GM12873 (cell line): Measurements from ENCODE around the gene HNRNPL.

Experiments
- CTCF ChIP-seq: IDR thresholded peaks from 2 replicates; pipeline ENCODE4 v1.5.1; 2012; ENCODE audit warnings: low read depth, mild to moderate bottlenecking, moderate library complexity, low read length, control low read depth; ENCODE audit not compliant: insufficient read depth; ENCODE audit errors: missing control alignments

The HNRNPL gene

DNA sequence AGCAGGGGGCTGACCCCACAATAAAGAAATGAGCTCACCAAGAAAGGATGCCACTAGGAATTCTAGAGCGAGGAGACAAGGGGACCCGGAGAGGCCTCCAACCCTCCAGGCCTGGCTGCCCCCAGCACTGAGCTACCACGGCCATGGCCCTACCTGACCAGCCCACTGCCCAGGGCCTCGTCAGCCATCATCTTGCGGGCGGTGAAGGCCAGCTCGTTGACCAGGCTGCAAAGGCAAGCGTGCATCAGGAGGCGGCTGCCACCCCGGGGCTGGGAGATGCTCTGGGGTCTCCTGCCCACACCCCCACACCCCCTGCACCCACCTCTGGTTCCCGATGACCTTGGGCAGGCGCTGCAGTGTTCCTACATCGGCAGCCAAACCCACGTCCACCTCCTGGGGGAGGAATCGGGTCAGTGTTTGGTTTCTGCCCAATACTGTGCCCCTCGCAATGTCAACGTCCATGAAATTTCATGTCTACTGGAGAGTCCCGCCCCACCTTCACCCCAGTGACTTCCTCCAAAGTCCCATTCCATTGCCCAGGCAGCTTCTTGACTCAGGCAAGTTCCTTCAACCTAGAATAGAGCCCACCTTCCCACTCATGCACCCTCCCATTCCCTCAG is 33.5 kb downstream of the HNRNPL start:
- no peak for TF ChIP-seq CTCF

DNA sequence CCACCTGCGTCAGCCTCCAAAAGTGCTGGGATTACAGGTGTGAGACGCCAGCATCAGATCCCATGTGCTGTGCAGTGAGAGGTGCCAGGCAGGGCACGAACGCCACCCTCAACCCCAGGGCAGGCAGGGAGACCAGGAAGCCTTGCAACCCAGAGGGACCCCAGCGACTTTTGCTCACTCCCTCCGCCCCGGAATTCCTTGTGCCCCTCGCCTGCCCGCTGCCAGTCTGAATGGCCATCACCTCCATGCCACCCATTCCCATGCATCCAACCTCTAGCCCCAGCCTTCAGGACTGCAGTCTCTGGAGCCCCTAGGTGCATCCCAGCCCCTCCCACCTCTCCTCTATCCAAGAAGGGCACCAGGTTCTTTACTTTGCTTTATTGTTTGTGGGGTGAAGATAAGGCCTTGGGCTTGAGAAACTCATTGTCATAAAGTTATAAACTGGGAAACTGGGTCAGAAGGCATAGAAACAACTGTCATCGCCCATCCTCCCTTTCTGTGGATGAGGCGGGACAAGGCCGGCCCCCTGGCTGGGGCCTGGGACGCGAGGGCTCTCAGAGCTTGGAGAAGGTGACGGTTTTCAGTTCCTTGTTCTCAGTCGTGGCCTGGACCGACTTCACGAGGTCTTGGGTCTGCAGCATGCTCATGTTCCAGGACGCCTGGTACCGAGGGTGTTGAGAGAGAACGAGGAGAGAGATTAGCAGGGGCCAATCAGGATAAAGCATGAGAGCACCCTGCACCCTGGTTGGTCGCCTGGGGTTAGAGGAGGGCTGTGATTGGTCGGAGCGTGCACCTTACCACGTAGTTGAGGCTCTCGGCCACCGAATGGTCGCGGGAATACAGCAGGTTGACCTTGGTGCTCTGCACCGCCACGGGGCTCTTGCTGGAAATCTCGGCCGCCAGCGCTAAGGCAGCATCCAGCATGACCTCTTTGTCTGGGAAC is 34.5 kb downstream of the HNRNPL start:
- TF ChIP-seq CTCF = no peak

- no peak for TF ChIP-seq CTCF
These were observed 36.5 kb downstream of the HNRNPL start for GRCh38 chr19:38813323-38813722.

DNA sequence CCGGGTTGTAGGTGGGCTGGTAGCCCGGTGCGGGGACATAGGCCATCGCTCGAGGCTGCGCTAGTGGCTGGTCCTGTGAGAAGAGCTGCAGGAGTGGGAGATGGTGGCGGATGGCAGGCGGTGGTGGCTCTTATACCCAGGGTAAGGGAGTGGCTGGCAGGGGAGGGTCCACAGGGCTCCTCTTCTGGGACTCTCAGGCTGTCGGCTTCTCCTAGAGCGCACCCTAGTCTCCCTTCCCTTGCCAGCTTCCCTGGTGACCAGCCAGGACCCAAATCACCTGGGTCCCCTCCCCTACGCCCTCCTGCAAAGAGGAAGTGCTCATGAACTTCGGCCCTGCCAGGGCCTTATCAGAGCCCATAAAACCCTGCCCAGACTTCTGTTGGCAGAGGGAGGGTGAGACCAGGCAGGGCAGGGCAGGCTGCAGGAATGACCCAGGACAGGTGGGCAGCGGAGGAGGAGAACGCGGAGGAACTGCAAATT is 36.9 kb downstream of the HNRNPL start, which contains the start of gene LGALS4:
Gene LGALS4 (minus strand): TSS at position 105 of the 480 bp plus-strand sequence. CDS start 59 bp downstream, at position 46.
- TF ChIP-seq CTCF = no peak

GRCh38 chr19:38812009-38812840 is 37.6 kb downstream of the HNRNPL start:
- TF ChIP-seq CTCF = no peak

DNA sequence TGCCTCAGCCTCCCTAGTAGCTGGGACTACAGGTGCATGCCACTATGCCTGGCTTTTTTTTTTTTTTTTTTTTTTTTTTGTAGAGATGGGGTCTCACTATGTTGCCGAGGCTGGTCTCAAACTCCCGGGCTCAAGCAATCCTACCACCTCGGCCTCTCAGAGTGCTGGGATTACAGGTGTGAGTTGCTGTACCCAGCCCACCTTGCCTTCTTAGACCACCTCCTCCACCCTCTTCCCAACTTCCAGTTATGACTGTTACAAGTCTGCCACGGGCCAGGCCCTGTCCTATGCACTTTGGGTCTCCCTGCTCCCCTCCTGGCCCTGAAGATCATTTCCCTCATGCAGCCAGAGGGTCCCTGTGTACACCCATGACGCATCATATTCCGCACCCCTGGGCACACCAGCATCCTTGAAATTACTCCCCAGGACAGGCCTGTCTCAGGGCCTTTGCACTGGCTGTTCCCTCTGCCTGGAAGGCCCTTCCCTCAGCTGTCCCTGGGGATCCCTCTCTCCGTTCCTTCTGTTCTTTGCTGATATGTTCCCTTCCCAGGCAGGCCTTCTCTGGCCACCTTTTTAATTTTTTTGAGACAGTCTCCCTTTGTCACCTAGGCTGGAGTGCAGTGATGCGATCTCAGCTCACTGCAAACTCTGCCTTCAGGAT is 40.1 kb downstream of the HNRNPL start:
- TF ChIP-seq CTCF = no peak
